GM21717 (cell line): ENCODE results near the gene TOP3A.
"Not testable (repeated sequence)": the region's sequence is repeated elsewhere in the genome, so short reads cannot be mapped to it uniquely, and the experiment has no call there.

Experiments used
- ATAC-seq: cut with Tn5 transposase; IDR thresholded peaks from one replicate; pipeline ENCODE4 v1.9.1; 2021; ENCODE audit warnings: mild to moderate bottlenecking, moderate library complexity; ENCODE audit not compliant: unreplicated experiment

Gene TOP3A

DNA sequence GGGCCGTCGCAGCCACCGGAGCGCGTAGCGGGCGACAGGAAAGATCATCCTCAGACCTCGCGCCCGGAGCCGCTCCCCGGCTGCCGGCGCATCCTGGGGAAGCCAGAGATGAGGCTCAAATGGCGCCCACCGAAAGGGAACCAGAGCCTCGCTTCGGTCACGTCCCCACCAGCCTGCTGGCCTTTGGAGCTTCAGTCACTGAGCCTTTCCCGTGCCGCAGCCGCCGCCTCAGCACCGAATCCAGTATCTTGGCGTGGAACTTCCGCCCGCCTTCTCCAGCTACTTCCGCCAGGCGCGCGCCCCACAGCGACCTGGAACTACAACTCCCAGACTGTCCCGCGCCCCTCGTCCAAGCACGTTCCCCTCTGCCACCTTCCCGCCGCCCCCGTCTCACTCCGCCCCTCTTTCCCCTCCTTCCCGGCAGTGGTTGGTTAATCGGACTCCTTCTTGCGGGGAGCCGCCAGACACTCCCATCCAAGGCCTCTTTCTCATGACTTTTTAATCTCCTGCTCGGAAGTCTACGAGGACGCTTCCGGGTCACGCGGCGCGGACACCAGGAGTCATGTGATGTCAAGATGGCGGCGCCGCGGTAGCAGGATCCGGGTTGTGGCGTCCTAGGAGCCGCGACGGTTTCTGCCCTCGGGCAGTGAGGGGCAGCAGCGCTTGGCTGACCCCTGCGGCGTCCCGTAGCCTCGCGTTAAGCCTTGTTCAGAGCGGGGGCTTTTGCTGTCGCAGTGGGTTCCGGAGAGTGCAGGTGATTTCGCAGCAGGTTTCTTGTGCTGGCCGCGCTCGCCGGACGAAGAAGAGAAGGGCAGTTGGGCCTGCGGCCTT, at the start of gene TOP3A, which contains the start of gene SMCR8:
TSS of gene TOP3A (minus strand) at position 264 of the 831 bp plus-strand sequence. CDS start at position 48, 216 bp downstream.
TSS of gene SMCR8 (plus strand) at position 563 of the 831 bp plus-strand sequence. CDS start 497 bp downstream, outside the sequence.
- ATAC-seq: peak; percentile 70

DNA sequence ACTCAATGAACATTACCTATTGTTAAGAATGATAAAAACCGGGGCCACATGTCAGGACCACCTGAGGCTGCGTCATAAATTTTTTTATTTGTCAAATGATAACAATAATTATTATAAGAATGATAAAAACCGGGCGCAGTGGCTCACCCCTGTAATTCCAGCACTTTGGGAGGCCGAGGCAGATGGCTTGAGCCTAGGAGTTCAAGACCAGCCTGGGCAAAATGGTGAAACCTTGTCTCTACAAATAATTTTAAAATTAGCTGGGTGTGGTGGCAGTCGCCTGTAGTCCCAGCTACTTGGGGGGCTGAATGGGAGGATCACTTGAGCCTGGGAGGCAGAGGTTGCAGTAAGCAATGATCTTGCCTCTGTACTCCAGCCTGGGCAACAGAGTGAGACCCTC, 49.4 kb upstream of the TOP3A start:
- no peak for ATAC-seq

DNA sequence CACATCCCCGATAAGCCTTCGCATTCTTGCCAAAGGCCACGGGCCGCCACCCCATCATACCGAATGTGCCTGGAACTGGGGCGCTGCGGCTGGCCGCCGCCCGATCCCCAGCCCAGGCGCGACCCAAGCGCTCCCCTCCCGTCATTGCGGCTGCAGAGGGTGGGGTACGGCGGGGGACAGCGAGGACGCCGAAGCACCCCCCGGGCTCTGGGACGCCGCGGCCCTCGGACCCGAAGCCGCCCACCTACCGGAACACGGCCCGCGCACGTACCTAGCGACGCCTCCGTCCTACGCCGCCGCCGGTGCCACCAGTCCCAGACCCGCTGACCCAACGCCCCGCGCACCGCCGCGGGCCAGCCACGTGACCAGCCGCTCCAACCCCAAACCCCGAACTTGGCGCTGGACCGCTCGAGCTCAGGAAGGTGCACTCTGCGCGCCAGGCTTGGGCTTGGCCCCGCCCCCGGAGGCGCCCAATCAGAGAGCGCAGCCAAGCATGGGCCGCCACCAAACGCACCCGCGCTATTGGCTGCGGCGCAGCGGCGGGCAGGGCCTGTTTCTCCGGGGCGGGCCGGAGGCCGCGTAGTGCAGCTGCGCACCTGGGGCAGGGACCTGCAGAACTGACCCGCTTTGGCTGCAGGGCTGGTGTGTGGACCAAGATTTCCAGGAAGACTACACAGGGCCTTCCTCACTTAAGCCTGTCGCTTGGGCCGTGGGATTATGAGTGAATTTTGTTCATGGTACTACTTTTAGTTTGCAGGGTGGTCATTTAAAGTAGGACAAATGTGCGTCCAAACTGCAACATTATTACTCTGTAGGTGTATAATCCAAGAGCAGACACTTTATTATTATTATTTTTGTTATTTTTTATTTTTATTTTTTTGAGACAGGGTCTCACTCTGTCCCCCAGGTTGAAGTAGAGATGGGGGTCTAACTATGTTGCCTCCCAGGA, 48.6 kb upstream of the TOP3A start, which contains the start of gene SHMT1:
TSS of gene SHMT1 (minus strand) at position 450 of the 949 bp plus-strand sequence. CDS start 7,569 bp downstream, outside the sequence.
- ATAC-seq: peak; percentile 97

- ATAC-seq: no peak
These were observed 47.9 kb upstream of the TOP3A start for GRCh38 chr17:18362698-18363100.

DNA sequence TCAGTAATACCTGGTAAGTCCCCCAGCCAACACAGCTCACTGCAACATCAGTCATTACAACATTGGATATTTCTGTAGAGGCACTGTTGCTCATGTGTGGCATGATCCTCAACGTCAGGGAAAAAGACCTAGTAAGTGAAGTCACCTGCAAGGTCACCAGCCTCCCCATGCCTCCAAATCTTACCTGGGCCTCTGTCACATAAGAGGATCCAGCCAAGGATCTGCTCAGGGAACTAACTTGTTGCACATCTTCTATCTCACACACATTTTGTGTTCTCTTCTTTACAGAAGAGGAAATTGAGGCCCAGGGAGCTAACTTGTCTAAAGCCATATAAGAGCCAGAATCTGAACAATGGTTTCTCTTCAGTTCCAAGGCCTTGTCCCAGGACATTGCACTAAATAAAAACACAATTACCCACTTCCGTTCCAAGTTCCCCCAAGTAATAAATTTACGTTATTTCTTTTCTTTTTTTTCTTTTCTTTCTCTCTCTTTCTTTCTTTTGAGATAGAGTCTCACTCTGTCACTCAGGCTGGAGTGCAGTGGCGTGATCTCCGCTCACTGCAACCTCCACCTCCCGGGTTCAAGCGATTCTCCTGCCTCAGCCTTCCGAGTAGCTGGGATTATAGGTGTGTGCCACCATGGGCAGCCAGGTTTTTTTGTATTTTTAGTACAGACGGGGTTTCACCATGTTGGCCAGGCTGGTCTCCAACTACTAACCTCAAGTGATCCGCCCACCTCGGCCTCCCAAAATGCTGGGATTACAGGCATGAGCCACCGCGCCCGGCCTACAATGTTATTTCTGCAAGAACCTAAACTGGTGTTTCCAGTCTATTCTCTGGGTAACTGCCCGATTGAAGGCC, 47.3 kb upstream of the TOP3A start:
- ATAC-seq: no peak

DNA sequence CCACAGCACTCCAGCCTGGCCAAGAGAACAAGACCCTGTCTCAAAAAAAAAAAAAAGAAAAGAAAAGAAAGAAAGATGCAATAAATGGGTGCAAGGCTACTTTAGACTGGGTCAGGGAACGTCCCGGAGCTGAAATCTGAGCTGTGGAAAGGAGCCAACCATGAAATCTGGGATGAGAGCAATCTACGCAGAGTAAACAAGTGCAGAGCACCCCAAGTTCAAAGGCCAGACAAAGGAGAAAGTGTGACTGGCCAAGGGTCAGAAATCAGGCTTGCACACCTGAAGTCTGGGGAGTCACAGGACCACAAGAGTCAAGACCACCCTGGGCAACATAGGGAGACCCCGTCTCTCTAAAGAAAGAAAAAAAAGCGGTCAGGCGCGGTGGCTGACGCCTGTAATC, 45.7 kb upstream of the TOP3A start:
- ATAC-seq: no peak

DNA sequence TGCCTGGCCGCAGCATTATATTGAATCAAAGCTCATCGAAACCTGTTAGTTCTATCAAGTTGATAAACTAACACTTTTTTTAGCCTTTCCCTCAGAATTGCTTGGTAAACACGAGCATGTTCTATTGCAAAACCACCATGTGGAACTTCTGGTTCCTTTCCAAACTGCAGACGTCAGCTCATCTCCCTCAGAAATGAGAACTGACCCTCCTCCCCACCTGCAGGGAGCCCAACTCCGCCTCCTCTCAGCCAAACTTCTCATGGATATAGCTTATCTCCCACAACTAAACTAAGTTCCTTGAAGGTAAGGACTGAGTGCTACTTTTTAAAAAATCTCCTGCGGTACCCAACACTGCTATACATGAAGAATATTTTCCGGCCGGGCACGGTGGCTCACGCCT, 41.8 kb upstream of the TOP3A start:
- no peak for ATAC-seq

- ATAC-seq: no peak
These were observed 38.7 kb upstream of the TOP3A start for GRCh38 chr17:18353541-18353940.

- ATAC-seq: no peak
These were observed 29.2 kb upstream of the TOP3A start for GRCh38 chr17:18344021-18344420.

DNA sequence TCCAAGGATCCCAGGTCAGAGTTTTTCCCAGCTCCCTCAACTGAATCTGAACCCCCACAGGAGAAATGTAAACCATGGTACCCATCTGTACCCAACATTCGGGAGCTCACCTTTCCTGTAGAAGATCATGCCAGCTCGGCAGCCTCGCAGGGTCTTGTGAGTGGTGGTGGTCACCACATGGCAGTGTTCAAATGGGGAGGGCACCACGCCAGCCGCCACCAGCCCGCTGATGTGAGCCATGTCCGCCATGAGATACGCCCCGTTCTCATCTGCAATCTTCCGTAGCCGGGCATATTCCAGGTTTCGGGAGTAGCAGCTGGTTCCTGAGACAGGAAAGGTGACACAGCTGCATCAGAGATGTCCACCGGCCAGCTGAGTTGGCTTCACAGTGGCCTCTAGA, 25.1 kb upstream of the TOP3A start:
- no peak for ATAC-seq

DNA sequence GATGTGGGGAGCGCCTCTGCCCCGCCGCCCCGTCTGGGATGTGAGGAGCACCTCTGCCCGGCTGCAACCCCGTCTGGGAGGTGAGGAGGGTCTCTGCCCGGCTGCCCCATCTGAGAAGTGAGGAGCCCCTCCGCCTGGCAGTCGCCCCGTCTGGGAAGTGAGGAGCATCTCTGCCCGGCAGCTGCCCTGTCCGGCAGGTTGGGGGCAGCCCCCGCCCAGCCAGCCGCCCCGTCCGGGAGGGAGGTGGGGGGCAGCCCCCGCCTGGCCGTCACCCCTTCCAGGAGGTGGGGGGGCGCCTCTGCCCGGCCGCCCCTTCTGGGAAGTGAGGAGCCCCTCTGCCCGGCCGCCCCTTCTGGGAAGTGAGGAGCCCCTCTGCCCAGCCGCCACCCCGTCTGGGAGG, 23.4 kb upstream of the TOP3A start:
- ATAC-seq: not testable (repeated sequence)

GRCh38 chr17:18332909-18333489, 18.2 kb upstream of the TOP3A start:
- no peak for ATAC-seq

- no peak for ATAC-seq
These were observed 17.1 kb upstream of the TOP3A start for GRCh38 chr17:18331879-18332278.

- ATAC-seq: no peak
These were observed 13.9 kb upstream of the TOP3A start for GRCh38 chr17:18328643-18329204.

GRCh38 chr17:18327556-18327955, 12.8 kb upstream of the TOP3A start:
- no peak for ATAC-seq

DNA sequence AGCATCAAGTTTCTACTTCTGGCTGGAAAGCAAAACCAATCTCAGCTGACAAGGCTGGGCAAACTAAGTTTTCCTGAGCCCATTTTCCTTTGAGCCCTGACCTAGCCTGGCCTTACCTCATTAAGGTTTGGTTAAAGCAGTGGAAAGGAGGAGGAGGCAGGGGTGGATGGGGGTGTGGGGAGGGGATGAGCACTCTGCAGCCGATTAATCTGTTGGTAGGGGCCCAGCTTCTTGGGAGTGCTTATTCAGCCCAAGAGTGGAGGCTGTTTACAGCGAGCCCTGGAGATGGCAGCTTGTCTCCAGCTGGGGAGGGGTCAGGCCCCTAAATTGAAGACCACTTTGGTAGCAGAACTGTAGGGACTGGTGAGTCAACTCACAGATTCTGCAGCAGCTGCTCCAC, 12.3 kb upstream of the TOP3A start:
- ATAC-seq: no peak

- ATAC-seq: no peak
These were observed 11.8 kb upstream of the TOP3A start for GRCh38 chr17:18326572-18326971.

GRCh38 chr17:18326039-18326438, 11.2 kb upstream of the TOP3A start:
- ATAC-seq: no peak

- no peak for ATAC-seq
These were observed 9.6 kb upstream of the TOP3A start for GRCh38 chr17:18324140-18325050.
